GM12801 (cell line): ENCODE measurements around the gene OMA1.

Source experiments
- TF ChIP-seq, protein P1 (sequence below): IDR thresholded peaks from one replicate; pipeline ENCODE4 v1.5.1; 2011; ENCODE audit warnings: control low read depth; ENCODE audit not compliant: insufficient read length; ENCODE audit errors: extremely low read depth

The OMA1 gene

DNA sequence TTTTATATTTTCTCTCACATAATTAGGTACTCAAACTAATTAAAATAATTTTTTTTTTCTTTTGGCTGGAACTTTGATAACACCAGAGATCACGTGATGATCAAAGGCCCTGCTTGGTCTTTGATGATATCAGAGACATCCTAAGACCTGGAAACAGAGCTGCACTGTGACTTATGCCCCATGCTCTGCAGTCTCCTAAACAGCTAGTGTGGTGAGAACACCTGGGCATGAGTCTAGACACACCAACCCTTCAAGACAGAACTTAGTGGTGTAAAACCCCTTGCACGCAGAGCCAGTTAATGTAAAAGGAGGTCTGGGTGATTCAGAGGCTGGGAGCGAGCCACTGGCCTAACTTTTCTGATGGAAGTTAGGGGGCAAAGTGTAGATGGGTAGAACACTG is 70.3 kb downstream of the OMA1 start:
- TF ChIP-seq, protein P1, sequence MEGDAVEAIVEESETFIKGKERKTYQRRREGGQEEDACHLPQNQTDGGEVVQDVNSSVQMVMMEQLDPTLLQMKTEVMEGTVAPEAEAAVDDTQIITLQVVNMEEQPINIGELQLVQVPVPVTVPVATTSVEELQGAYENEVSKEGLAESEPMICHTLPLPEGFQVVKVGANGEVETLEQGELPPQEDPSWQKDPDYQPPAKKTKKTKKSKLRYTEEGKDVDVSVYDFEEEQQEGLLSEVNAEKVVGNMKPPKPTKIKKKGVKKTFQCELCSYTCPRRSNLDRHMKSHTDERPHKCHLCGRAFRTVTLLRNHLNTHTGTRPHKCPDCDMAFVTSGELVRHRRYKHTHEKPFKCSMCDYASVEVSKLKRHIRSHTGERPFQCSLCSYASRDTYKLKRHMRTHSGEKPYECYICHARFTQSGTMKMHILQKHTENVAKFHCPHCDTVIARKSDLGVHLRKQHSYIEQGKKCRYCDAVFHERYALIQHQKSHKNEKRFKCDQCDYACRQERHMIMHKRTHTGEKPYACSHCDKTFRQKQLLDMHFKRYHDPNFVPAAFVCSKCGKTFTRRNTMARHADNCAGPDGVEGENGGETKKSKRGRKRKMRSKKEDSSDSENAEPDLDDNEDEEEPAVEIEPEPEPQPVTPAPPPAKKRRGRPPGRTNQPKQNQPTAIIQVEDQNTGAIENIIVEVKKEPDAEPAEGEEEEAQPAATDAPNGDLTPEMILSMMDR, result no peak

DNA sequence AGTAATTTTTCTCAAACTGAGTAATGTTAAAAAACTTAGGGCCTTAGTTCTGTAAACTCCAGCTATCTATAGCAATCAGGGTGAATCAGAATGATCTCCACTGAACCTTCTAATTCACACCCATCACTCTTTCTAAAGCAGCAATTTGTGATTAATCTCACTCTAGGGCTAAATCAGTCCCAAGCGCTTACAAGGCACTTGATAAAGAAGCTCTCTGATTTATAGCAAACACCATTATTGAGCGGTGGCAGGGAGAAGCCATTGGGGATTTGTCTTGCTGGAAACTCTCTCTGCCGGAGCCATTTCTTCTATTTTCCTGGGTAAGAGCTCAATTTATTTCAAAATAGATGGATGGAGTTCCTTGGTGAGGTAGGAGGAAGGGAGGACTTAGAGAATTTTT is 77.0 kb downstream of the OMA1 start:
- TF ChIP-seq, protein P1, result no peak

DNA sequence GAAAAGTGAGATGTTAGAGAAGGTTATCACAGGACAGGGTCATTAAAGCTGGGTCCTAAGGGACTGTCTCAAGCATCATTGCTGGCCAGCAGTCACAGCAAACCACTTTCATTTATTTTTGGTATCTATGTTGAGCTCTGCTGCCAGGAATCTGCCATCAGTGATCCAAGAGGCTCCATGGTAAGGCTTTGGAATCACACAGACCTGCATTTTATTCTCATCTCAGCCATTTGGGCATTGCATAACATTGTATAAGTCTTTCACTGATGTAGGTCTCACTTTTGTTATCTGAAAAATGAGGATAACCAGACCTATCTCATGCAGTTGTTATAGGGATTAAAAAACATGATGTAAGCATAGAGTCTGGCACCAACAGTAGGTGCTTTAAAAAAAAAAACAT is 77.5 kb downstream of the OMA1 start:
- TF ChIP-seq, protein P1, result no peak

DNA sequence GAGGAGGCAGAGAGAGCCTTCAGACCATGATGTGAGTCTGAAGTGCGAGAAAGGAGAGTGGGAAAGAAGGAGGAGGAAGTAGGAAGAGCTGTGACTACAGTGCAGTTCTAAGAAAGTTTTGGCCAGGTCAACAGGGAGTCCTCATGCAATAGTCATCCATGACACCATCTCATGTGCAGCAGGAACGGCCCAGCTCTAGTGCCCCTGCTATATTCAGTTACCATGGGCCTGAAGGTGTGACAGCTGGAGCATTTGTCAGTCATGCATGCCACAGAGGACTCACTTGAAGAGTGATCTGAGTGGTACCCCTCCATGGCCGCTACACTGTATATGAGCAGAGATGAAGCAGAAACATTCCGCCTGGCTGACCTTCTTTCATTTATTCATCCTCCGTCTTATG is 77.9 kb downstream of the OMA1 start:
- TF ChIP-seq, protein P1, result no peak

DNA sequence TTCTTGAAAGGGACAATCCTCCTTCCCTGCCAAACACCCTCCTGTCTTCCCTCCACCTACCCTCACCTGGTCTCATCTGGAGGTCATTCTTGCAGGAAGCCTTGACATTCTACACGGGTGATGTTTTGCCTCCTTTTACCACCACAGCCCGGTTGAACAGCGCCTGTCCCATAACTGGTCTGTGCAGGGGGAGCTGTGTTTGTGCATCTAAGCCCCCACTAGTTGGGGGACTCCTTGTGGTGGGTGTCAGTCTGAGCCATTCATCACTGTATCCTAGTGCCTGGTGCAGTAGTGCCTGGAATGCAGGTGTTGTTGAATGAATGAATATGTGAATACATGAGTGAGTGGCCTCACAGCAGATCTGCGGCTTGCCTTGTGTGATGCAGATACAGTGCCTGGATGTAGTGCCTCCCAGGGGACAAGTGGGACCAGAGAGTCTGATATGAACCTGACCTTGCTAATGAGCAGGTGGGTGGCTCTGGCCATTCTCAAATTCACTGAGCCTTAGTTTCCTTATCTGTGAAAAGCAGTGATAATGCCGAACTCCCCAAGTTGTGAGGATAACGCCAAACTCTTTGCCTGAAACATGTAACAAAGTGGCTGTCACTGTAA is 79.8 kb downstream of the OMA1 start:
- TF ChIP-seq, protein P1, result no peak

DNA sequence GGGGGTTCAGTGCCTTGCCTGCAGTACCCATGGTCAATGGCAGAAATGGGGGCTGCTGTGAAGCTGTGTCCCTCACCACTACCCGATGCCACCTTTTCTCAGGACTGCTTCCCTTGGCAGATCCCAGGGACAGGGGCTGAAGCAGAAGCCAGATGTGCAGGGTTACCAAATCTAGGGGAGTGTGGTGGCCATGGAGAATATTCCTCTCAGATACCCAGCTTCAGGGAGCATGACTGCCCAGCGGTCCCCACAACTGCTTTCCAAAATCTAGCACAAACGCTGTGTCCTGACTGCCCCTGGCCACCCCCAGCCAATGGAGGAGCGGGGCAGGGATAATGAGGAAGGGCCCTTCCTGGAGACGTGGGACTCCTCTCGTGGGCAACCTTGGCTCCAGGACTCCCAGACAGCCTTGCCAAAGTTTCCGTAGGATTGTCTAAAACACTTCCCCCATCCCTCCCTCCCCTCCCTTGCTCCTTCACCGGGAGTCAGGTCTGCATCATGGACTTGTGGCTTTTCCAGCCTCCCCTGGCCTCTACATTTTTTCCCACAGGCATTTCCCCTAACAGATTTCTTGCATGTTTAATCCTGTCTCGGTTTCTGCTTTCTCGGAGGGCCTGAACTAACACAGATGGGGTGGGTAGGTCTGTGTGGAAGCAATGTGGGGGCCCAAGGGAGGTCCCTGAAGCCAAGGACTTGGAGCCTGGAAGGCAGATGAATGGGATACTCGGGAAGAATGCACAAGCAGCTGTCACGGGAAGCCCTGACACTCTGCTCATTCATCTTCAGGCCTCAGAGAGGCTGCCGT is 80.5 kb downstream of the OMA1 start:
- TF ChIP-seq, protein P1, result no peak

DNA sequence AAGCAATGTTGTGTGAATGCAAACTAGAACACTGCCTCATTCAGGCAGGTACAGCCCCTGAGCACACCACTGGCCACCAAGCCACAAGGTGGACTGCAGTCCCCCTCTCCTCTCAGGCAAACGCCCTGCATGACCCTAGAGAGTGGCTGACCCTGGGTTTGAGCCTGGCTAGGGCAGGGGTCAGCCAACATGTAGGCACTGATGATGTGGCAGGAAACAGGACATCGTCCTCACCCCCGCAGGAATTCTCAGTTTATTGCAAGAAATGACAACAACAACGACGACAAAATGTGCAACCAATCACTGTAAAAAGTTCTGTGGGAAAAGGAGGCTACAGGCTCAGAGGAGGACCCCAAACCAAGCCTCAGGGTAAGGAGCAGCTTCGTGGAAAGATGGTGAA is 81.3 kb downstream of the OMA1 start:
- TF ChIP-seq, protein P1, result no peak
